ENCODE data around the gene BPHL.
A peak's percentile ranks its signal among the peaks of the same experiment; 100 is the strongest.
"Not testable (repeated sequence)": the region's sequence is repeated elsewhere in the genome, so short reads cannot be mapped to it uniquely, and the experiment has no call there.

Gene BPHL

DNA sequence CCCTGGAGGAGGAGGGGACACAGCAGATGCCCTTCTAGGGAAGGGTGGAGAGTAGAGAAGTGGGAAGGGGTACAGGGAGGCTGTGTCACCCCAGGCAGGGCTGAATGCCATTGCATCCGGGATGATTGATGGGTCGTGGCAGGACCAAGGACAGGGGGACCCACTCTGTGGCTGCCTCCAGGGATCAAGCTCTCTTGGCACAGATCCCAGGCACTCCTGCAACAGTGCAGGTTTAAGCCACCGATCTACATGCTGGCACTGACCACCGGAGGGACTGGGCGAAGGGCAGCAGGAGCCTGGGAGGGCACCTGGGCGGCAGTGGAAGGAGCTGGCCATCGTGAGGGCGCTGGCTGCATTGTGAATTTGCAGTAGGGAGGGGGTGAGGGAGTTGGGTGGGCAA is 61.4 kb downstream of the BPHL start:
- DNase-seq (ENCODE audit: low read depth), result not testable (repeated sequence)

DNA sequence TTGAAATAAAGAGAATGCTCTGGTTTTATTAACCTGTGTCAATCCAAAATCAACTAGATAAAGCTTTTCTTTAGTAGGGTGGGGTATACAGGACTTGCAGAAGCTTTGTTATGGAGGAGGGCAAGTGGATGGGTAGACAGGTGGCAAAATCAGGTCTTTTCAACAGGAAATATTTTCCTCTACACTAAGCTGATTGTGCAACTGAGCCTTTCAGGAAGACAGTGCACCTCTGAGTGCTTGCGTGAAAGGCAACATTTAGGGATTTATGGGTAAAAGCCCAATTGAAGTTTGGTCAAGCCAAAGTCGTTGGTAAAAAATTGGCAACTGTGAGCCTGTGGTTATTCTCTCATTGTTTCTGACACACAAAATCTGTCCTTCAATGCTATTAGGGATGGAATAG is 62.6 kb downstream of the BPHL start:
- DNase-seq (ENCODE audit: low read depth), result no peak

DNA sequence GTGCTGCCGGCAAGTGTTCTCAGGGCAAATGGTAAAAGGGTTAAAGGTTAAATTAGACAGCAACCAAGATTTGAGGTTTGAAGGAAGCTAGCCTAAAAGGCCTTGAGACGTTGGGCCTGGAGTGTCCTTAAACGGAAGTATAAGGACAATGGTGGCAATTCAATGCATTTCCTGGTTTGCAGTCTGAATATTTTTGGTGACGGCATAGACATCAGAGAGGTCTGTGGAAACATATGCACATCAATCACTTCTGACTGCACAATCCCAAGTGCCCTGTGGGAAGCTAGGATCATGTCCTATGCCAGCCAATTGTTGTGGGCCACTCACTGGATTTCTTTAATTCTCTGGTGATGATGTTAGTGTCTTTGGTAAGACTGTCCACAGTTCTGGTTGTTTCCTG is 64.6 kb downstream of the BPHL start:
- no peak for DNase-seq (ENCODE audit: low read depth)

DNA sequence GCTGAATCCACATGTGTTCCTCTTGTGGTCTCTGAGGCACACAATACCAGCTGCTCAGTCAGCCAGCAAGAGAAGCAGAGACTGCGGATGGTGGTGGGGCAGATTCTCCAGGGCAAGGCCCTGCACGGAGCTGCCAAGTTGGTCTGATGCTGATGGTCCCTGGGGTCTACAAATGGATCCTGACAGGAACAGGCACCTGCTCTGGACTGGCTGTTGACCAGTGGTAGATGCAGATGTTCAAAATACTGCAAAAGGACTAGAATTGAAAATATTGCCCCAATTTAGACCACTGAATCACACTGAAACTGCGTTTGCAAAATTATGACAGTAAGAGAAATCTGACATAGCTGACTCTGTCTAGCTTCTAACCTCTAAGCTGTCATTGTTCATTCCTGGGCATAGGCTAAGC is 68.5 kb downstream of the BPHL start:
- DNase-seq (ENCODE audit: low read depth), result no peak

DNA sequence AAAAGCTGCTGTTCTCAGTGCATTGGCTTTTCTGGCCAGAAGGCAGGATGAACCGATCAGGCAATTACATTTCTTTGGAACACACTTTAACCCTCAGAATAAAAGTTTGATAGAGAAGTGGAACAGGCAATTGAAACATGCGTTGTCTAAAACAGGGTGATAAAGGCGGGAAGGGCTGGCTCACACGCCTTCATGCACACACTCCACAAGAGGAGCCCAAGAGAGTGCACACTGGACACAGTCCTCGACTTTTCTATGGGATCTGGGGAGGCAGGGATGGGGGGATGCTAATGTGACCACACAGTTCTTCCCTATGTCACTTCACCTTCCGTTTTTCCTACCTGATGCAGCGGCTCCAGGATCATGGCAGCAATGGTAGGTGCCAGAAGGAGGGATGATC is 69.8 kb downstream of the BPHL start:
- no peak for DNase-seq (ENCODE audit: low read depth)

DNA sequence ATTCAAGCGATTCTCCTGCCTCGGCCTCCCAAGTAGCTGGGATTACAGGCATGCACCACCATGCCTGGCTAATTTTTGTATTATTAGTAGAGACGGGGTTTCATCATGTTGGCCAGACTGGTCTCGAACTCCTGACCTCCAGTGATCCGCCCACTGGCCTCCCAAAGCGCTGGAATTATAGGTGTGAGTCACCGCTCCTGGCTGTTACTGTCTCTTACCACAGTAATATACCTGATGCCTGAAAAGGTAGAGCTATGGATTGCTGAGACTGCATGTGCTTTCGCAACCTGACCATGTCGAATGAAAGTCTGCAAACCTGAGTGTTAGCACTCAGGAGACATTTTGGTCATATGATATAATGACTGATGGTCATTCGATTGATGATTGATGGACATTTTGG is 70.7 kb downstream of the BPHL start:
- DNase-seq (ENCODE audit: low read depth), result not testable (repeated sequence)

DNA sequence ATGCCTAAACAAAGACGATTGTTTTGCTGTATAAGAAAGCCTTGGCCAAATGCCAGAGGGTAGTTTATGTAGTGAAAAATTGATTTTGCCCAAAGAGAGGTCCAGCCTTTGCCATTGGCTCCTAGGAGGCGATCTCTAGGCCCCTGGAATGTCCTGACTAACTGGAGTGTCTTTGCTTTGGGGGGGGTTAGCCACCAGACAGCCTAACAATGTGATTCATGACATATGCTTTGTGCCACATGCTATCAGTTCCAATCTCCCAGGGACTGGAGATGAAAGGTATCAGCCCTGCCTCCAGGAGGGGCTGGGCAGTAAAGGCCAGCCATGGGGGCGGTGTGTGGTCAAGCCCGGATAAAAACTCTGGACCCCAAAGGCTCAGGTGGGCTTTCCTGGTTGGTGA is 71.5 kb downstream of the BPHL start:
- no peak for DNase-seq (ENCODE audit: low read depth)

DNA sequence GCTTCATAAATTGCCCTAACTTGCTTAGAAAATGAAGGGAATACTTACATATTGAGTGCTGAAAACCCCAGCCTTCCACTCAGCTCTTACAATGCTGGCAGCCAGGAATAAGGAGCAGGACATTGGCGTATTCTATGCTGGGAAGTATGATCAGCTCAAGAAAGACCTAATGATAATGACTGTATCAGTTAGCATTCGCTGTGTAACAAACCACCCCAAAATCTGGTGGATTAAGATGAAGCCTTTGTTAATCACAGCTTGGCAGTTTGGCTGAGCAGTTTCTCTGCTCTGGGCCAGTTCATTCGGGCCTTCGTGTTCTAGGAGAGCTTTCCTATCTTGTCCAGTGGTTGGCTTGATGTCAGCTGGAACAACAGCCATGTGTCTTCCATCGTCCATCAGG is 72.3 kb downstream of the BPHL start:
- no peak for DNase-seq (ENCODE audit: low read depth)

DNA sequence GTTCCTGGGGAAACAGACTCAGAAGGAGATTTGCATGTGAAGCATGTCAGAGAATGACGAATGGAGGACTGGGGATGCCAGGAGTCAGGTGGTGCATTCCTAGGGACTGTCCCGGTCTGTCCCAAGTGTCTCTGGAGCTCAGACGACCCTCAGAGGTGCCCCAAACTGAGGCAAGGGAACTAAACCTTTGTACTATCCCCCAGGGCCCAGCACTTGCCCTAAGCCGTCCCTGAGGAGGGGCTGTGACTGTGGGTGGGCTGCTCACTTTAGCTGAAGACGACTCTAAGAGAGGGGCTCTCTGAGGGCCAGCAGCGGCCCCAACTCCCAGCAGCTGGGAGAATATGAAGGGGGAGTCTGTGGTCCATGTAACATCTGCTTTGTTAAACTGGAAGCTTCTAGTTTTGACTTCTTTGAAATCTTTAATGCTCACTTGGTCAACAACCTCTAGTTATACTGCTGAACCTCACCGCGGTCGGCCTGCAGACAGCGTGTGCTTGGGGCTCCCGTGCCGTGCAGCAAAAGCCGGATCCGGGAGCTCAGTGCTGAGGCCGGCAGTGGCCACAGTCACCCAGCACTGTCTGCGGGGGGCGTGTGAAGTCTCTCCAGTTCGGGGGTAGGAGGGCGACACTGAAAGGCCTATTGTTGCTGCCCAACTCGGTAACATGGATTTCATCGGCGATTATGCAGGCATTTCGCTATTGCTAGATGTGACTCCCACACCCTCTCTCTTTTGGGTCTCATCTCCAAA is 74.8 kb downstream of the BPHL start:
- no peak for DNase-seq (ENCODE audit: low read depth)

DNA sequence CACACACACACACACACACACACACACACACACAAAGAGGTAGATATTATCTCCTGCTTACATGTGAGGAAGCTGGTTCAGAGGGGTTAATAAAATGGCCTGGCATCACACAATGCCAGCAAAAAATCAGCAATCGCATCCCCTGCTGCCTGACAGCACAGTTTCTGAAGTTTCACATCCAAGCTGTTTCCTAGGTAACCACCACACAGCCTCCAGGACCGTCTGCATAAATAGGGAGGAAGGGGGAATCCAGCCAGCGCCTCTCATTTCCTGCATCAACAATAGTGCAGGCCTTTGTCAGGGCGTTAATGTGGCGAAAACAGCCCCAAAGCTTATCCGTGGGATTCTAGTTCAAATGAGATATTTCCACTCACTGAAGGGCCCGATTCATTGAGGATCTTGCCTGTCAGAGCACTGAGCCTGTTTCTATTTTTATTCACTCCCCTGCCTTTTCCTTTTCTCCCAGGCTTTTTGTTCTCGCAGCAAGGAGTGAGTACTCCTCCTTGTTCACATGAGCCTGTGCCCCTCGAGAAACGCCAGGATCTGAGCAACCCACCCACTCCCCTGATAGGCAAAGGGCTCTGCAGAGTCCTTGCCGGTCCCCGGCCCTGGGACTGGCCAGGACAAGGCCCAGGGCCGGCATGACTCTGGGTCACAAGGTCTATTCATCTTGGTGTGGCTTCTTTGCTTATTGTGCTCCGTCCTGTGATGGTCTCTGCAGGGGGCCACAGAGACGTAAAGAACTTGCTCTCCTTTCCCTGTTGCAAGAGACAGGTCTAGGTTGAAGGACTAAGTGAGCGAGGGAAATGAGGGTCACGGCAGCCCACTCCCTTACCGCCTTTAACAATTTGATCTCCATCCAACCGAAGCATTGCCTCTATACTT is 76.3 kb downstream of the BPHL start:
- no peak for DNase-seq (ENCODE audit: low read depth)

DNA sequence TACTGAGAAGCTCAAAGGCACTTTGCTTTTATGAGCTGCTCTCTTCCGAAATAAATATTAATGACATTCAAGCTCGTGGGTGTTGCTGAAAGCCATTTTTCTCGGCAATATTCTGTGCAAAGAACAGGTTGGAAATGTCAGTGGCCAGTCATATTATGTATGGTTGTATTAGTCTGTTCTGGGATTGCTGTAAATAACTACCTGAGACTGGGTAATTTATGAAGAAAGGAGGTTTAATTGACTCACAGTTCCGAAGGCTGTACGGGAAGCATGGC is 76.8 kb downstream of the BPHL start:
- no peak for DNase-seq (ENCODE audit: low read depth)

DNA sequence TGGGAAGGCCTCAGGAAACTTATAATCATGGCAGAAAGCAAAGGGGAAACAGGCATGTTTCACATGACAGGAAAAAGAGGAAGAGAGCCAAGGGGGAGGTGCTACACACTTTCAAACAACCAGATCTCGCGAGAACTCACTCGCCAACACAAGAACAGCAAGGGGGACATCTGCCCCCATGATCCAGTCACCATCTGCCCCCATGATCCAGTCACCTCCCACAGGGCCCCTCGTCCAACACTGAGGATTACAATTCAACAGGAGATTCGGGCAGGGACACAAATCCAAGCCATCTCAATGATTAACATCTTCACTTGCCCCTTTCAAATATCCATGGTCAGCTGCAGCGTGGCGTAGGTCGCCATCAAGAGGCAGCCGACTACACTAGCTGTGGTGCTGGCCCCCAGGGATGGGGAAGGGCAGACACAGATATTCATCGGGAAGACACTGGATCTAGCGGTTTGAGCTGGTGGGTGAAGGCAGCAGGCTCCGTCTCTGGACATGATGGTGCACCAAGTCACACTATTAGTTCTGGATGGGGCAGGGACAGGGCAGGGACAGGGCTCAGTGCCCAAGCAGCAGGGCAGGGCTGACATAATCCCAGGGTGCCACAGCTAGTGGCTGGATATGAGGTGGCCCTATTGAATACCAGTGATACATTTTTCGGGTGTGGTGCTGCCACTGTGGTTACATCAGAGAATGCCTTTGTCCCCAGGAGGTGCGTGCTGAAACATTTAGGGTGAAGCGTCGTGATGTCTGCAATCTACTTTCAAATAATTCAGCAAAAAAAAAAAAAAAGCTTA is 77.4 kb downstream of the BPHL start:
- DNase-seq (ENCODE audit: low read depth), result no peak

DNA sequence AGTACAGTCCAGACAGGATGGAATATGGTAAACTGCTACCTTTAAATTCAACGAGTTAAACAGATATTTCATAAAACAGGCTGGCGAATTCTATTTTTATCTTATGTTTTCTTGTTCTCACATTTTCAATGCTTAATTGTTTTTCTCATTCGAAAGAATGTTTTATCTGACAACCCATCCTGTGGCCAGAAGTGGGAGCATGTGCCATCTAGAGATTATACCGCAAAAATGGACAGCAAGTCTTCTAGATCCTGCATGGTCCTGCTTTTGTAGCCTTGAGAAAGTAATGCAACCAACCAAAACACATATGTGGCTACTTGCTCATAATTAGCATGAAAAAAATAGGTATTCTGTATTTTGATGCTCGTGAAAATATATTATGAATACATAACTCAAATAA is 78.3 kb downstream of the BPHL start:
- peak; percentile 45 for DNase-seq (ENCODE audit: low read depth)

DNA sequence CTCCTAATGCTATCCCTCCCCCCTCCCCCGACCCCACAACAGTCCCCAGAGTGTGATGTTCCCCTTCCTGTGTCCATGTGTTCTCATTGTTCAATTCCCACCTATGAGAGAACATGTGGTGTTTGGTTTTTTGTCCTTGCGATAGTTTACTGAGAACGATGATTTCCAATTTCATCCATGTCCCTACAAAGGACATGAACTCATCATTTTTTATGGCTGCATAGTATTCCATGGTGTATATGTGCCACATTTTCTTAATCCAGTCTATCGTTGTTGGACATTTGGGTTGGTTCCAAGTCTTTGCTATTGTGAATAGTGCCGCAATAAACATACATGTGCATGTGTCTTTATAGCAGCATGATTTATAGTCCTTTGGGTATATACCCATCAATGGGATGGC is 79.2 kb downstream of the BPHL start:
- not testable (repeated sequence) for DNase-seq (ENCODE audit: low read depth)

DNA sequence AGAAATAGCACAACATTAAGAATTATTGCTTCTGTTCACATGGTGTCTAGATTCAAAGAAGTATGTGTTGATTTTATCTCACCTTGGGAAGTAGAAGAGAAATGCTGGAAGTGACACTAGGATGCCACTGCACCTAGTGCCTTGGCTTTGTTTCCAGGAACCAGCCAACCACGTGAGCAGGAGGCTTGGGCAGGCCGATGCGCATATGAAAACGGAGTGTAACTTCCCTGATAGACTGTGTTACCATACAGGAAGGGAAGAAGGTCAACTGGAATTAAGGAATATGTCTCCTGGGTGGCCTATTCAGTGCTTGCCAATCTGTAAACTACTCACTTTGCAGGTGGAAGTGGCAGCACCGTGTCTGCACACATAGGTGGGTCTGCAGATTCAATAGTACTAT is 80.9 kb downstream of the BPHL start:
- DNase-seq (ENCODE audit: low read depth), result no peak

DNA sequence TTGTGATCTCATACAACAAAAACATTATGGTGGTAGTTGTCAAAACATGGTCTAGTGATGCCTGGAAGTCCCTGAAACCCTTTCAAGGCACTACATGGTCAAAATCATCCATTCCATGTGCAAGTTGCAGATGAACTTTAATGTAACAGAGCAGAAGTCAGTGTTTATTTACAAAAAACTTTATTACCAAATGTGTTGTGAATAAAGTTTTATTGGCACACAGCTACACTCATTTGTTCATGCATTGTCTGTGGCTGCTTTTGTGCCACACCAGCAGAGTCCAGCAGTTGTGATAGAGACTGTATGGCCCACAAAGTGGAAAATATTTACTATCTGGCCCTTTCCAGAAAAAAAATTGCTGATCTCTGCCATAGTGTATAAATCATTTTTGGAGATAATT is 82.2 kb downstream of the BPHL start:
- DNase-seq (ENCODE audit: low read depth), result no peak

DNA sequence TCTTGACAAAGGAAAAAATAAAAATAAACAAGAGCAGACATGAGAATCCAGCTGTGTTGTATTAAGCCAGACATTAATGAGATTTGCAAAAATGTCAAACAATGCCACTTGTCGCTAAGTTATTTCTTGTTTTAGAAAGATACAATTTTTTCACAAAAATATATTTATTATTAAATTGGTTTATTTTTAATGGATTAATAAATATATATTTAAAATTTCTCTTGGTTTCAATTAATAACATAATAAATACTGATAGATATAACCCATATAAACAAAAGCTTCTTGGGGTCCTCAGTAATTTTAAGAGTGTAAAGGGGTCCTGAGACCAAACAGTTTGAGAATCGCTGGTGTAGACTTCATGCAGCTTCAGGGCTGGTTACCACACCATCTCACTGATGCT is 82.9 kb downstream of the BPHL start:
- DNase-seq (ENCODE audit: low read depth), result no peak
